Astrocyte (in vitro differentiated cells and primary cell): ENCODE data around the gene ZNF277. TPM values are rescaled to one million over a fixed set of nuclear protein-coding genes. Genes with fewer than 3 reads are reported as not detected.

Source experiments
- DNase-seq: peaks from one replicate; pipeline ENCODE4 v3.0.0-alpha.2; 2010; ENCODE audit warnings: low read depth
- FAIRE-seq: peaks from 2 replicates; lab custom pipeline; 2011; peaks lifted over from hg19 to GRCh38; lab: Jason Lieb, UNC
- H2AFZ ChIP-seq: 2 replicates; pipeline ENCODE4 v1.6.0; 2012; ENCODE audit warnings: low read depth, low read length, inconsistent platforms
- H3K27ac ChIP-seq: 2 replicates; pipeline ENCODE4 v1.5.1; 2011; ENCODE audit warnings: low read depth, low read length, inconsistent platforms
- H3K27me3 ChIP-seq: 2 replicates; pipeline ENCODE4 v1.6.0; 2011; ENCODE audit warnings: low read length, inconsistent platforms; ENCODE audit not compliant: insufficient read depth
- H3K36me3 ChIP-seq: 2 replicates; pipeline ENCODE4 v1.5.1; 2011; ENCODE audit warnings: low read length, inconsistent platforms; ENCODE audit not compliant: insufficient read depth
- H3K4me1 ChIP-seq: 2 replicates; pipeline ENCODE4 v1.5.1; 2011; ENCODE audit warnings: low read length, inconsistent platforms; ENCODE audit not compliant: insufficient read depth
- H3K4me2 ChIP-seq: 2 replicates; pipeline ENCODE4 v1.6.0; 2012; ENCODE audit warnings: low read length, inconsistent platforms
- H3K4me3 ChIP-seq: 2 replicates; pipeline ENCODE4 v1.5.1; 2011; ENCODE audit warnings: low read depth, mild to moderate bottlenecking, low read length, inconsistent platforms; ENCODE audit not compliant: insufficient read depth
- H3K79me2 ChIP-seq: 2 replicates; pipeline ENCODE4 v1.6.0; 2012; ENCODE audit warnings: mild to moderate bottlenecking, low read length, inconsistent platforms; ENCODE audit not compliant: insufficient read depth
- H3K9ac ChIP-seq: 2 replicates; pipeline ENCODE4 v1.6.0; 2012; ENCODE audit warnings: mild to moderate bottlenecking, low read length, inconsistent platforms
- H3K9me3 ChIP-seq: 2 replicates; pipeline ENCODE4 v1.5.1; 2012; ENCODE audit warnings: low read depth, mild to moderate bottlenecking, low read length, inconsistent platforms; ENCODE audit not compliant: insufficient read depth
- H4K20me1 ChIP-seq: 2 replicates; pipeline ENCODE4 v1.6.0; 2012; ENCODE audit warnings: low read length, inconsistent platforms; ENCODE audit not compliant: insufficient read depth
- H3K27ac Mint-ChIP-seq: one replicate; pipeline ENCODE4 v1.8.0; 2021; ENCODE audit warnings: mild to moderate bottlenecking, mixed read lengths; ENCODE audit not compliant: unreplicated experiment
- H3K27me3 Mint-ChIP-seq: one replicate; pipeline ENCODE4 v1.8.0; 2021; ENCODE audit warnings: low read depth, mixed read lengths; ENCODE audit not compliant: unreplicated experiment
- H3K36me3 Mint-ChIP-seq: one replicate; pipeline ENCODE4 v1.8.0; 2021; ENCODE audit warnings: low read depth, mixed read lengths; ENCODE audit not compliant: unreplicated experiment
- H3K4me1 Mint-ChIP-seq: one replicate; pipeline ENCODE4 v1.8.0; 2021; ENCODE audit warnings: low read depth, mixed read lengths; ENCODE audit not compliant: unreplicated experiment
- H3K4me3 Mint-ChIP-seq: one replicate; pipeline ENCODE4 v1.8.0; 2021; ENCODE audit warnings: mild to moderate bottlenecking, moderate library complexity, mixed read lengths; ENCODE audit not compliant: unreplicated experiment
- H3K9me3 Mint-ChIP-seq: one replicate; pipeline ENCODE4 v1.8.0; 2021; ENCODE audit warnings: mild to moderate bottlenecking, mixed read lengths; ENCODE audit not compliant: unreplicated experiment
- EZH2 ChIP-seq: IDR thresholded peaks from 2 replicates; pipeline ENCODE4 v1.6.1; 2012; ENCODE audit warnings: mild to moderate bottlenecking, low read length, inconsistent platforms; ENCODE audit not compliant: insufficient read depth
- total RNA-seq: library from RNA; stranded (reverse); gene quantifications from 2 replicates; pipeline ENCODE4 v1.2.1, GENCODE V29; 2021
- TF ChIP-seq, protein P1 (sequence below): IDR thresholded peaks from 2 replicates; pipeline ENCODE4 v1.5.1; 2011; ENCODE audit warnings: low read depth, mild to moderate bottlenecking, inconsistent platforms, low read length, moderate library complexity; ENCODE audit not compliant: insufficient read depth

Gene ZNF277
- total RNA-seq, 1 donor from 2014 or later: 23.0 TPM

DNA sequence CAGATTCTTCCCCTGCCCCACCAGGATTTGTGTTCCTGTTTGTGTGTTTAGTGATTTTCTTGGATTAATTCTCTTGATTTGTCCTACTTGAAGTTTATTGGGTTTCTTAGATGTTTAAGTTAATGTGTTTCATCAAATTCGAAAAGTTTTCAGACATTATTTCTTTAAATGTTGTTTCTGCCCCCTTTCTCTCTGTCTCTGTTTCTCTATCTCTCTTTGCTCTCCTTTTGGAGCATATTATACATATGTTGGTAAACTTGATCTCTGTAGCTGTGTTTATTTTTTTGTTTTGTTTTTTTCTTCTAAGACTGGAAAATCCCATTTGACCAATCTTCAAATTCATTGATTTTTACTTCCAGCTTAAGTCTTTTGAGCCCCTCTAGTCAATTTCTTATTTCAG, 115.6 kb downstream of the ZNF277 start:
- Histone ChIP-seq H2AFZ (no peak overlapping the region), H3K36me3 (no peaks in the 10 kb centered on the region), H3K9ac (no peak overlapping the region), H3K27ac (no peak overlapping the region), H3K4me3 (no peak overlapping the region), H3K4me2 (no peak overlapping the region), H3K9me3 (no peaks in the 10 kb centered on the region), H4K20me1 (no peaks in the 10 kb centered on the region), H3K79me2 (no peaks in the 10 kb centered on the region), H3K27me3 (no peaks in the 10 kb centered on the region), H3K4me1 (no peaks in the 10 kb centered on the region)
- Mint-ChIP-seq H3K4me1 (no peaks in the 10 kb centered on the region), H3K27ac (no peak overlapping the region), H3K9me3 (peaks cover 5% of the 10 kb centered on the region), H3K36me3 (peaks cover 36% of the 10 kb centered on the region), H3K27me3 (no peaks in the 10 kb centered on the region), H3K4me3 (no peak overlapping the region)
- no peak for TF ChIP-seq EZH2
- TF ChIP-seq, protein P1, sequence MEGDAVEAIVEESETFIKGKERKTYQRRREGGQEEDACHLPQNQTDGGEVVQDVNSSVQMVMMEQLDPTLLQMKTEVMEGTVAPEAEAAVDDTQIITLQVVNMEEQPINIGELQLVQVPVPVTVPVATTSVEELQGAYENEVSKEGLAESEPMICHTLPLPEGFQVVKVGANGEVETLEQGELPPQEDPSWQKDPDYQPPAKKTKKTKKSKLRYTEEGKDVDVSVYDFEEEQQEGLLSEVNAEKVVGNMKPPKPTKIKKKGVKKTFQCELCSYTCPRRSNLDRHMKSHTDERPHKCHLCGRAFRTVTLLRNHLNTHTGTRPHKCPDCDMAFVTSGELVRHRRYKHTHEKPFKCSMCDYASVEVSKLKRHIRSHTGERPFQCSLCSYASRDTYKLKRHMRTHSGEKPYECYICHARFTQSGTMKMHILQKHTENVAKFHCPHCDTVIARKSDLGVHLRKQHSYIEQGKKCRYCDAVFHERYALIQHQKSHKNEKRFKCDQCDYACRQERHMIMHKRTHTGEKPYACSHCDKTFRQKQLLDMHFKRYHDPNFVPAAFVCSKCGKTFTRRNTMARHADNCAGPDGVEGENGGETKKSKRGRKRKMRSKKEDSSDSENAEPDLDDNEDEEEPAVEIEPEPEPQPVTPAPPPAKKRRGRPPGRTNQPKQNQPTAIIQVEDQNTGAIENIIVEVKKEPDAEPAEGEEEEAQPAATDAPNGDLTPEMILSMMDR: no peak
- FAIRE-seq: no peak
- no peak for DNase-seq

DNA sequence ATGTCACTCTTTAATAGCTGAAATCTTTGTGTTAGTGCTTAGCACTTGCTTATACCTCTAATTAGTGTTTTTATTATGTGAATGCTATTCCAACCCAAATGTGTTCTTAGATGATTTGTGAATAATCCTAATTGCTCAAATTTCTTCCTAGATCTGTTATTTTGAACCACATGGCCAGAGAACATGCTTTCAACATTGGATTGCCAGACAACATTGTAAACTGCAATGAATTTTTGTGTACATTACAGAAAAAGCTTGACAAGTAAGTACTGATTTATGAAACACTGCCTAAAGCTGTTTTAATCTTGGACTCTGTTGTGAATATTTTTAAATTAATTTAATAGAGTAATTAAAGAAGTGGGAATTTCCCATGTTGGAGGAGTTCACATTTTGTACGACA, 121.1 kb downstream of the ZNF277 start:
- H3K36me3 Mint-ChIP-seq: peaks cover 27% of the 10 kb centered on the region
- Histone ChIP-seq H3K27ac (no peak overlapping the region), H3K4me3 (no peak overlapping the region), H3K4me1 (no peaks in the 10 kb centered on the region), H3K79me2 (no peaks in the 10 kb centered on the region), H3K9me3 (no peaks in the 10 kb centered on the region), H3K4me2 (no peak overlapping the region), H3K36me3 (no peaks in the 10 kb centered on the region), H2AFZ (no peak overlapping the region), H3K27me3 (no peaks in the 10 kb centered on the region), H4K20me1 (no peaks in the 10 kb centered on the region), H3K9ac (no peak overlapping the region)
- no peaks in the 10 kb centered on the region for H3K27me3 Mint-ChIP-seq
- TF ChIP-seq, protein P1: no peak
- no peak for TF ChIP-seq EZH2
- H3K4me3 Mint-ChIP-seq: no peak overlapping the region
- no peaks in the 10 kb centered on the region for H3K9me3 Mint-ChIP-seq
- H3K27ac Mint-ChIP-seq: no peak overlapping the region
- no peak for FAIRE-seq
- no peaks in the 10 kb centered on the region for H3K4me1 Mint-ChIP-seq
- no peak for DNase-seq

DNA sequence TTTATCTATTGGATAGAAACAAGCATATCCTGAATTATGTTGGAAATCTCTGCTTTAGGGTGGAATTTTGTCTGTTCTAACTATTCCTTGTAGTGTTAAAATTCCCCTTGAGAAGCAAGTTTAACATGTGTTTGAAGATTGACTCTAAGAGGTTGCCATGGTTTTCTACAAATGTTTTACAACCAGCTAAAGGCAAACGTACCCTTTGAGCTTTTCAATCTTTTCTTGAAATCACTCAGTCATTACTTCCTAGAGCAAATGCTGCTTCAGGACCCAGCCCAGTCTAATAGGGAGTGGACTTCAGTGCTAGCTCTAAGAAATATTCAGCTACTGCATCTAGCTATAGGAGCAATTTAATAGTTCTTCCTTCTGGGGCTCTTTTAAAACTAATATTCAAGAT, 125.0 kb downstream of the ZNF277 start:
- H3K79me2 ChIP-seq: no peaks in the 10 kb centered on the region
- FAIRE-seq (peak; percentile 43), DNase-seq (no peak)
- no peaks in the 10 kb centered on the region for H3K36me3 ChIP-seq
- TF ChIP-seq, protein P1: no peak
- TF ChIP-seq EZH2: no peak
- H2AFZ ChIP-seq: no peak overlapping the region
- no peak overlapping the region for H3K4me3 ChIP-seq
- no peaks in the 10 kb centered on the region for H3K4me1 ChIP-seq
- H3K4me2 ChIP-seq: no peak overlapping the region
- H3K27me3 ChIP-seq: no peaks in the 10 kb centered on the region
- Mint-ChIP-seq H3K4me1 (no peaks in the 10 kb centered on the region), H3K36me3 (peaks cover 12% of the 10 kb centered on the region), H3K4me3 (no peak overlapping the region), H3K27me3 (no peaks in the 10 kb centered on the region), H3K9me3 (no peaks in the 10 kb centered on the region), H3K27ac (no peak overlapping the region)
- no peaks in the 10 kb centered on the region for H3K9me3 ChIP-seq
- H4K20me1 ChIP-seq: no peaks in the 10 kb centered on the region
- H3K9ac ChIP-seq: no peak overlapping the region
- H3K27ac ChIP-seq: no peak overlapping the region
